Chondrocyte (in vitro differentiated cells): Measurements from ENCODE around the gene LRG1. TPM values are rescaled to one million over a fixed set of nuclear protein-coding genes. Genes with fewer than 3 reads are reported as not detected.

Experiments used
- DNase-seq: peaks from one replicate; pipeline ENCODE4 v3.0.0; 2021; ENCODE audit warnings: mixed read lengths, low spot score
- H3K27ac Mint-ChIP-seq: one replicate; pipeline ENCODE4 v1.8.0; 2021; ENCODE audit warnings: mild to moderate bottlenecking, moderate library complexity, mixed read lengths; ENCODE audit not compliant: unreplicated experiment
- H3K27me3 Mint-ChIP-seq: 2 replicates; pipeline ENCODE4 v1.8.0; 2021; ENCODE audit warnings: low read depth, mixed read lengths
- H3K36me3 Mint-ChIP-seq: 2 replicates; pipeline ENCODE4 v1.8.0; 2021; ENCODE audit warnings: low read depth, mixed read lengths
- H3K4me1 Mint-ChIP-seq: 2 replicates; pipeline ENCODE4 v1.8.0; 2021; ENCODE audit warnings: low read depth, mild to moderate bottlenecking, mixed read lengths
- H3K4me3 Mint-ChIP-seq: one replicate; pipeline ENCODE4 v1.8.0; 2021; ENCODE audit warnings: mild to moderate bottlenecking, moderate library complexity, mixed read lengths; ENCODE audit not compliant: unreplicated experiment
- H3K9me3 Mint-ChIP-seq: 2 replicates; pipeline ENCODE4 v1.8.0; 2021; ENCODE audit warnings: low read depth, mixed read lengths
- total RNA-seq: library from RNA; stranded (reverse); gene quantifications from 3 replicates; pipeline ENCODE4 v1.2.1, GENCODE V29; 2021
- TF ChIP-seq, protein P1 (sequence below): fragments of 200-600 bp; sonication (generic); IDR thresholded peaks from 2 replicates; pipeline ENCODE4 v1.5.0; 2021; ENCODE audit warnings: antibody characterized with exemption, mild to moderate bottlenecking, moderate library complexity

Gene LRG1
- total RNA-seq, 1 donor from 2014 or later = not detected

- no peaks in the 10 kb centered on the region for H3K27me3 Mint-ChIP-seq
- DNase-seq = no peak
- H3K27ac Mint-ChIP-seq = no peak overlapping the region
- no peak overlapping the region for H3K4me3 Mint-ChIP-seq
- no peaks in the 10 kb centered on the region for H3K4me1 Mint-ChIP-seq
- TF ChIP-seq, protein P1, sequence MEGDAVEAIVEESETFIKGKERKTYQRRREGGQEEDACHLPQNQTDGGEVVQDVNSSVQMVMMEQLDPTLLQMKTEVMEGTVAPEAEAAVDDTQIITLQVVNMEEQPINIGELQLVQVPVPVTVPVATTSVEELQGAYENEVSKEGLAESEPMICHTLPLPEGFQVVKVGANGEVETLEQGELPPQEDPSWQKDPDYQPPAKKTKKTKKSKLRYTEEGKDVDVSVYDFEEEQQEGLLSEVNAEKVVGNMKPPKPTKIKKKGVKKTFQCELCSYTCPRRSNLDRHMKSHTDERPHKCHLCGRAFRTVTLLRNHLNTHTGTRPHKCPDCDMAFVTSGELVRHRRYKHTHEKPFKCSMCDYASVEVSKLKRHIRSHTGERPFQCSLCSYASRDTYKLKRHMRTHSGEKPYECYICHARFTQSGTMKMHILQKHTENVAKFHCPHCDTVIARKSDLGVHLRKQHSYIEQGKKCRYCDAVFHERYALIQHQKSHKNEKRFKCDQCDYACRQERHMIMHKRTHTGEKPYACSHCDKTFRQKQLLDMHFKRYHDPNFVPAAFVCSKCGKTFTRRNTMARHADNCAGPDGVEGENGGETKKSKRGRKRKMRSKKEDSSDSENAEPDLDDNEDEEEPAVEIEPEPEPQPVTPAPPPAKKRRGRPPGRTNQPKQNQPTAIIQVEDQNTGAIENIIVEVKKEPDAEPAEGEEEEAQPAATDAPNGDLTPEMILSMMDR = no peak
- peaks cover 14% of the 10 kb centered on the region for H3K36me3 Mint-ChIP-seq
- no peaks in the 10 kb centered on the region for H3K9me3 Mint-ChIP-seq
These were observed 48.4 kb downstream of the LRG1 start for GRCh38 chr19:4491446-4491845.

DNA sequence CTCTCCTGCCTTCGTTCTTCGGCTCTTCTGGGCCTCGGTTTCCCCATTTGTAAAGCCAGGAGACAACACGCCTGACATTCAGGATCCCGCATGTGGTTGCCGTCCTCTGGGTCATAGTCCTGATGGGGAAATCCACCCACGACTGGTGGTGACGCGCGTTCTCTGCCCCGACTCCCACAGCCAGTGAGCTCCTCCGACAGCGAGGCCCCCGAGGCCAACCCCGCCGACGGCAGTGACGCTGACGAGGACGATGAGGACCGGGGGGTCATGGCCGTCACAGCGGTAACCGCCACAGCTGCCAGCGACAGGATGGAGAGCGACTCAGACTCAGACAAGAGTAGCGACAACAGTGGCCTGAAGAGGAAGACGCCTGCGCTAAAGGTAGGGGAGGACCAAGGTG, 51.3 kb downstream of the LRG1 start:
- H3K27me3 Mint-ChIP-seq = no peaks in the 10 kb centered on the region
- H3K9me3 Mint-ChIP-seq = no peaks in the 10 kb centered on the region
- no peak overlapping the region for H3K27ac Mint-ChIP-seq

DNA sequence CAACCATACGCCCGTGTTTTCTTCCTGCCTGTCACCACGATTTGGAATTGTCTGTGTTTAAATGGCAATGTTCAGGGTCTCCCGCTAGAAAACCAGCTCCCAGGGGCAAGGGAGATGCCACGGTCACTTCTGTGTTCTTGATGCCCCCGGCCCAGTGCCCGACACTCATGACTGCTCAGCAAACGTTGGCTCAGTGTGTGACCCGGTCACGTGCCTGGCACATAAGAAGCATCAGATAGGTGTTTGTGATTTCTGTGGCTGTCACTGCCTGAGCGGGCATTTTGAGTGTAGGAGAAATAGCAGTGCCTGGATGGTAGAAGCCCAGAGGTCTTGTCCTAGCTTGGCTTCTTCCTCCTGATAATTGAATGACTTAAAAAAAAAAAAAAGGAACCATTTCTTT, 52.3 kb downstream of the LRG1 start:
- Mint-ChIP-seq H3K4me3 (no peak overlapping the region), H3K27me3 (no peaks in the 10 kb centered on the region), H3K36me3 (peaks cover 19% of the 10 kb centered on the region), H3K9me3 (no peaks in the 10 kb centered on the region), H3K27ac (no peak overlapping the region), H3K4me1 (no peaks in the 10 kb centered on the region)
- DNase-seq = no peak
- TF ChIP-seq, protein P1 = no peak

More for the DNA sequence above, 51.3 kb downstream of the LRG1 start:
- TF ChIP-seq, protein P1 = no peak
- H3K4me3 Mint-ChIP-seq = no peak overlapping the region
- no peak for DNase-seq
- H3K4me1 Mint-ChIP-seq = no peaks in the 10 kb centered on the region
- H3K36me3 Mint-ChIP-seq = peaks cover 16% of the 10 kb centered on the region

Other genes starting within 250 kb of the LRG1 start
- not detected in 3 replicates for gene TMIGD2, start 237.6 kb downstream of the LRG1 start, total RNA-seq
- gene FSD1, start 235.4 kb downstream of the LRG1 start, total RNA-seq = 8.8 to 13.7 TPM (median 11.6 TPM) in 3 replicates
- 0.85 to 2.0 TPM (median 1.0 TPM) in 3 replicates for gene STAP2, start 201.2 kb downstream of the LRG1 start, total RNA-seq
- 13.6 to 14.9 TPM (median 14.1 TPM) in 3 replicates for gene MPND, start 196.5 kb downstream of the LRG1 start, total RNA-seq
- 96.3 to 103 TPM (median 96.6 TPM) in 3 replicates for gene SH3GL1, start 139.5 kb downstream of the LRG1 start, total RNA-seq
- 6.6 to 20.5 TPM (median 7.1 TPM) in 3 replicates for gene CHAF1A, start 137.4 kb downstream of the LRG1 start, total RNA-seq
- 83.7 to 90.2 TPM (median 86.9 TPM) in 3 replicates for gene UBXN6, start 82.2 kb downstream of the LRG1 start, total RNA-seq
- 50.0 to 66.5 TPM (median 51.7 TPM) in 3 replicates for gene HDGFL2, start 67.7 kb downstream of the LRG1 start, total RNA-seq
- 0.05 TPM in 2 of 3 replicates, not detected in the other for gene PLIN4, start 21.6 kb downstream of the LRG1 start, total RNA-seq
- gene PLIN5, start 4.8 kb downstream of the LRG1 start, total RNA-seq = not detected in 3 replicates
- 4.2 to 5.3 TPM (median 4.3 TPM) in 3 replicates for gene SEMA6B, start 19.6 kb upstream of the LRG1 start, total RNA-seq
- gene TNFAIP8L1, start 99.5 kb upstream of the LRG1 start, total RNA-seq = 2.0 to 4.2 TPM (median 3.9 TPM) in 3 replicates
- gene MYDGF, start 130.3 kb upstream of the LRG1 start, total RNA-seq = 124 to 130 TPM (median 124 TPM) in 3 replicates
- 31.5 to 41.5 TPM (median 38.7 TPM) in 3 replicates for gene DPP9, start 183.8 kb upstream of the LRG1 start, total RNA-seq